Activated T-cell treated with anti-CD3 and anti-CD28 coated beads for 24 hours (primary cell): ENCODE results near the gene BRK1.
A peak's percentile ranks its signal among the peaks of the same experiment; 100 is the strongest.
"Not testable (repeated sequence)": the region's sequence is repeated elsewhere in the genome, so short reads cannot be mapped to it uniquely, and the experiment has no call there.

Experiments
- DNase-seq: peaks from one replicate; pipeline ENCODE4 v3.0.0-alpha.2; 2020; ENCODE audit warnings: low read depth

The BRK1 gene

DNA sequence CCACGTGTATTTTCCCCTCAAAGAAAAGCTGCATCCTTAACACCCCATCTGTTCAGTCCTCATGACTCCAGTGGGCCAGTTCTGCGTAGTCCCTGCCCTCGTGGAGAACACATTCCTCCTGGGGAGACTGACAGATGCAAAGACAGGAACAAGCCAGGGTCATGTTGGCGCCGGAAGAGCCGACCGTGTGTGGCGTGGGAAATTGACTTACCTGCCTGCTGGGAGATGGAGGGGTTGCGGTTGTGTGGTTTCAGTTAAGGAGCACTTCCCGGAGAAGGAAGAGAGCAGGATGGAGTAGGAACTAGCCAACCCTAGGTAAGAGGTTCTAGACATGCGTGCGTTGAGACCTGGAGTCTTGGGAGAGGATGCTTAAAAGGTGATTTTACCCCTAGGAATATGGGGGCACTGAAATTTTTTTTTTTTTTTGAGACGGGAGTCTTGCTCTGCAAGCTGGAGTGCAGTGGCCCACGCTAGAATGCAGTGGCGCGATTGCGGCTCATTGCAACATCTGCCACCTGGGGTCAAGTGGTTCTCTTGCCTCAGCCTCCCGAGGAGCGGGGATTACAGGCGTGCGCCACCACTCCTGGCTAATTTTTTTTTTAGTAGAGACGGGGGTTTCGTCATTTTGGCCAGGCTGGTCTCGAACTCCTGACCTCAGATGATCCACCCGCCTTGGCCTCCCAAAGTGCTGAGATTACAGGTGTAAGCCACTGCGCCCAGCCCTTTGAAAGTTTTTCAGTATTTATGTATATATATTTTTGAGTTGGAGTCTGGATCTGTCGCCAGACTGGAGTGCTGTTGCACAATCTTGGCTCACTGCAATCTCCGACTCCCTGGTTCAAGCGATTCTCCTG, 27.5 kb downstream of the BRK1 start:
- no peak for DNase-seq

DNA sequence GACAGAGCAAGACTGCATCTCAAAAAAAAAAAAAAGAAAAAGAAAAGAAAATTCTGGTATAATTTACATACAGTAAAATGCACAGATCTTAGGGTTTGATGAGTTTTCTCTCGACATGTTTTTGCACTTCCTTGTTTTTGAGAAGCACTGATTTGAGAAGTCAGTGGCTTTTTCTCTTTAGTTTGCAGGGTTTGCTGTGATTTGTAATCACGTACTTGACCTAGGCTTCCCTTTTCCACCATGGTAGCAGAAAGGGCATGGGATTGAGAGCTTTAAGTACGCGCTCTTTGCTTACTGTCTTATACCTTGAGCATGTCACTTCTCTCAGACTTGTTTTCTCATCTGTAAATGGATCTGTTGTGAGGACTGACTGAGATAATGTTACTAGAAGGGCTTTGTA, 30.2 kb downstream of the BRK1 start:
- no peak for DNase-seq

DNA sequence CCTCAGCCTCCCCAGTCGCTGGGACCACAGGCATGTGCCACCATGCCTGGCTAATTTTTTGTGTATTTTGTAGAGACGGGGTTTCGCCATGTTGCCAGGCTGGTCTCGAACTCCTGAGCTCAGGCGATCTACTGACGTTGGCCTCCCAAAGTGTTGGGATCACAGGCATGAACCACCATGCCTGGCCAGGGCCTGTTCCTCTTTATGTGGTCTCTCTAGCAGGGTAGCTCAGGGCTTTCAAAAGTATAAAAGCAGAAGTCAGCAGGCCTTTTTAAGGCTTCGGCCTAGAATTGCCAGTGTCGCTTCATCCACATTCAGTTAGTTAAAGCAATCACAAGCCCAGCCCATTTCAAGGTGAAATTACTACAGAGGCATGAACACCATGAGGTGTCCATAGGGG, 33.8 kb downstream of the BRK1 start:
- no peak for DNase-seq

DNA sequence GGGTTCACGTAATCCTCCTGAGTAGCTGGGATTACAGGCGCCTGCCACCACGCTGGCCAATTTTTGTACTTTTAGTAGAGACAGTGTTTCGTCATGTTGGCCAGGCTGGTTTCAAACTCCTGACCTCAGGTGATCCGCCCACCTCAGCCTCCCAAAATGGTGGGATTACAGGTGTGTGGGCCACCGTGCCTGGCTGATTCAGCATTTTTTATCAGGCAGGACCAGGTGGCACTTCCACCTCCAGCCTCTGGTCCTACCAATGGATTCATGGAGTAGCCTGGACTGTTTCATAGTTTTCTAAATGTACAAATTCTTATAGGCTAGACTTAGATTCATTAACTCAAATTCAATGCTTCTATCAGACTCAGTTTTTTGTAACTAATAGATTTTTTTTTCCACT, 35.5 kb downstream of the BRK1 start:
- DNase-seq, result no peak

DNA sequence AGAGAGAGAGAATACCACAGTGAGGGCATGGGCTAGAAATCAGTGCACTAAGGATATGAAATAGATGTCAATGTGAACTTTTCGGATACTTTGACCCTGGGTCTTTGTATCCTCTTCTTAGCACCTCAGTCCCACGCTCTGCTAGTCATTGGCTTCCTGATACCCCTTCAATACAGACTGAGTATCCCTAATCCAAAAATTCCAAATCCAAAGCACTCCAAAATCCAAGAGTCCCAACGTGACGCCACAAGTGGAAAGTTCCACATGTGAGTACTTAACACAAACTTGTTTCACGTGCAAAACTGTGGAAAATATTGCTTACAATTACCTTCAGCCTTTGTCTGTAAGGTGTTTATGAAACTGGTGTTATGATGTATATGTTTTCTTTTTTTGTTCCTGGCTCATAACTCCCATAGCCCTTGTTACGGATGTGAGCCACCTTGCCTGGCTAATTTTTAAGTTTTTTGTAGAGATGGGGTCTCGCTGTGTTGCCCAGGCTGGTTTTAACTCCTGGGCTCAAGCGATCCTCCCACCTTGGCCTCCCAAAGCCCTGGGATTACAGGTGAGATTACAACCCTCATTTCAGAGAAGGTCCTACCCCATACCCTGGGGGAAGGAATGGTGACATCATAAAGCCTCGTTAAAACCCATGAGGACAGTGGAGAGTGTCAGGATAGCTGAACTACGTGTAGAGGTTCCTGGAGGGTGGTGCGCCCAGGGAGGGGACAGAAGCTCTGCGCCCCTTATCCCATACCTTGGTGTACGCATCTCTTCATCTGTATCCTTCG, 39.1 kb downstream of the BRK1 start:
- DNase-seq, result no peak

DNA sequence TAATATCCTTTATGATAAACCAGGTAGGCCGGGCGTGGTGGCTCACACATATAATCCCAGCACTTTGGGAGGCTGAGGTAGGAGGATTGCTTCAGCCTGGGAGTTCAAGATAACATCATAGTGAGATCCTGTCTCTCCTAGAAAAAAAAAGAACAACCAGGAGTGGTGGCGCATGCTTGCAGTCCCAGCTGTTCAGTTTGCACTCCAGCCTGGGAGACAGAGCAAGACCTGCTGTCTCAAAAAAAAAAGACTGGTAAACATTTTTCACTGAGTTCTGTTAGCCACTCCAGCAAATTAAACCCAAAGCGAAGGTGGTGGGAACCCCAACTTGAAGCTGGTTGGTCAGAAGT, 39.6 kb downstream of the BRK1 start:
- no peak for DNase-seq

DNA sequence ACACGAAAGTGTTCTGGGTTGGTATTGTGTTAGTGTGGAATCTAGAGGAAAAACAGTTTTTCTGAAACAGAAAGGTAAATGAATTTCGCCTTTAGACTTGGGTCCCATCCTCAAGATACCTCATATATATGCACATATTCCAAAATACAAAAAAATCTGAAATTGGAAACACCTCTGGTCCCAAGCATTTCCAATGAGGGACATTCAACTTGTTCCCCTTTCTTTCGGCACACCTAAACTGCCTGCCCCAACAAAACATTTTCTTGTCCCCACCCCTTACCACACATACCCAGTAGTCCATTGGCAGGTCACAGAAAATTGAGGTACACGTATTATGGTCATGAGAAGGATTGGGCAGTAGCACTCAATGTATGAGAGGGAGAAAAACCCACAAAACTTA, 40.2 kb downstream of the BRK1 start:
- no peak for DNase-seq

DNA sequence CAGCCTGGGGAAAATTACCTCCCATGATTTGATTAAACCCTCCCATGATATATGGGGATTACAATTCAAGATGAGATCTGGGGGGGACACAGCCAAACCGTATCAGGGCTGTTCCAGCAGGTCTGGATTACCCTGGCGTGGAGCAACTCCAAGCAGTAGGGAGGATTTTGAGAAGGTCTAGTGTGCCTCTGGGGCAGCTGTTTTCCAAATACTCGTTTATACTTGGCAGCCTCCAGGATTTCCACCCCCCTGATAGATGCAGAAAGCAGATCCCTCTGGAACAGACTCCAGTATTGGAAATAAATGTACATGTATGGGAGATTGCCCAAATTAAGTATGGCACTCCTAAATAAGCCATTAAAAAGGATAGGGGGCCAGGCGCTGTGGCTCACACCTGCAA, 41.6 kb downstream of the BRK1 start:
- DNase-seq, result no peak

DNA sequence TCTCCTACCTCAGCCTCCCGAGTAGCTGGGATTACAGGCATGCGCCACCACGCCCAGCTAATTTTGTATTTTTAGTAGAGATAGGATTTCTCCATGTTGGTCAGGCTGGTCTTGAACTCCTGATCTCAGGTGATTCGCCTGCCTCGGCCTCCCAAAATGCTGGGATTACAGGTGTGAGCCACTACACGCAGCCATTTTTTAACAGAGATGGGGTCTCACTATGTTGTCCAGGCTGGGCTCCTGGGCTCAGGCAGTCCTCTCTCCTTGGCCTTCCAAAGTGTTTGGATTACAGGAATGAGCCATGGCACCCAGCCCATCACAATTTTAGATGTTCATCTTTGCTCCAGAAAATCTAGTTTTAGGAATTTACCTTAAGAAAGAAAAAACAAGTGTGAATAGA, 43.1 kb downstream of the BRK1 start:
- DNase-seq, result not testable (repeated sequence)

DNA sequence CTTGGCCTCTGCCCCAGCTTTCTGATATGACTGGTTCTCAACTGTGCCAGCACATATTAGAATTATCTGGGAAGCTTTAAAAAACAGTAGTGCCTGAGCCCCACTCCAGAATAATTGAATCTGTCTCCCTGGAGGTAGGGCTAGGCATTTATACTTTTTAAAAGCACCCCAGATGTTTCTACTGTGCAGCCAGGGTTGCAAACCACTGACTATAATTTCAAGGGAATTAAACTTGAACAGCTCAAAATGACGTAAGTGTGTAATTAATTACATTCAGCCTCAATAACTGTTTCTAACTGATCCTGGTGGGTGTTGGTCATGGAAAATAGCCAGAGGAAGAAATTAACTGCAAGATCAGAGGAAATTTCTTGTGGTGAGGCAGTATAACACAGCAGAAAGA, 44.9 kb downstream of the BRK1 start:
- DNase-seq, result no peak

DNA sequence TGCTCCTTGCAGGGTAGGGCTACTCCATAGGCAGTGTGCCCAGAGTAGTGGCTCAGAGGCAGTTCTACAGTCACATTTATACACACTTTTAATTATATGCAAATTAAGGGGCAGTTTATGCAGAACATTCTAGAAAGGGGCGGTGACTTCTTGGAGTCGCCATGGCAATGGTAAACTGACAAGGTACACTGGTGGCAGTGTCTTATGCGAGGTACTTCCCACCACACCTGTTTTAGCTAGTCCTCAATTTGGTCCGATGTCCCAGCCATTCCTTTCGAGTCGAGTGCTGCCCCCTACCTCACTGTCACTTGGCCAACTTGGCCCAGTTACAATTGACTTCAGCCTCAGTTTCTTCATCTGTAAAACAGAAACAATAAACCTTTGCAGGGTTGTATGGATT, 45.5 kb downstream of the BRK1 start:
- DNase-seq, result no peak

DNA sequence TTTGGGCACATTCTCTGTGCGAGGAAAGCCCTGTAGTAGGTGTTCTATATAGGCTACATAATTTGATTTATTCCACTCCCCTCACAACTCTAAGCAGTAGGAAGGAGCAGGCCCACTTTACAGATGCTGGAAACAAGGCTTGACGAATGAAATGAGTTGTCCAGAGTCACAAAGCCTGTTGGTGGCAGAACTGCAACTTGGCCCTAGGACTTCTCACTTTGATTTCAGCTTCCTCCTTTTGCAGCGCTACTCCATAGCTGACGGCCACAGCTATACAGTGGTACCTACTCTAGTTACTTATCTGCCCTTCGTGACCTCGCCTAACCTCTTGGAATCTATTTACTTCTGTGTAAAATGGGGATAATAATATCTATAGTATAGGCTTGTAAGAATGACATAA, 46.7 kb downstream of the BRK1 start:
- DNase-seq, result no peak

DNA sequence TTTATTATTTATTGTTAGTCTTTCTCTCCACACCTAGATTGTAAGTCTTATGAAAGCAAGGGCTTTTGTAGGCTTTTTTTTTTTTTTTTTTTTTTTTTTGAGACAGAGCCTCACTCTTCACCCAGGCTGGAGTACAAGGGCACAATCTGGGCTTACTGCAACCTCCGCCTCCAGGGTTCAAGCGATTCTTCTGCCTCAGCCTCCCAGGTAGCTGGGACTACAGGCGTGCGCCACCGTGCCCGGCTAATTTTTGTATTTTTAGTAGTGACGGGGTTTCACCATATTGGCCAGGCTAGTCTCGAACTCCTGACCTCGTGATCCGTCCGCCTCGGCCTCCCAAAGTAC, 48.7 kb downstream of the BRK1 start:
- DNase-seq, result not testable (repeated sequence)

DNA sequence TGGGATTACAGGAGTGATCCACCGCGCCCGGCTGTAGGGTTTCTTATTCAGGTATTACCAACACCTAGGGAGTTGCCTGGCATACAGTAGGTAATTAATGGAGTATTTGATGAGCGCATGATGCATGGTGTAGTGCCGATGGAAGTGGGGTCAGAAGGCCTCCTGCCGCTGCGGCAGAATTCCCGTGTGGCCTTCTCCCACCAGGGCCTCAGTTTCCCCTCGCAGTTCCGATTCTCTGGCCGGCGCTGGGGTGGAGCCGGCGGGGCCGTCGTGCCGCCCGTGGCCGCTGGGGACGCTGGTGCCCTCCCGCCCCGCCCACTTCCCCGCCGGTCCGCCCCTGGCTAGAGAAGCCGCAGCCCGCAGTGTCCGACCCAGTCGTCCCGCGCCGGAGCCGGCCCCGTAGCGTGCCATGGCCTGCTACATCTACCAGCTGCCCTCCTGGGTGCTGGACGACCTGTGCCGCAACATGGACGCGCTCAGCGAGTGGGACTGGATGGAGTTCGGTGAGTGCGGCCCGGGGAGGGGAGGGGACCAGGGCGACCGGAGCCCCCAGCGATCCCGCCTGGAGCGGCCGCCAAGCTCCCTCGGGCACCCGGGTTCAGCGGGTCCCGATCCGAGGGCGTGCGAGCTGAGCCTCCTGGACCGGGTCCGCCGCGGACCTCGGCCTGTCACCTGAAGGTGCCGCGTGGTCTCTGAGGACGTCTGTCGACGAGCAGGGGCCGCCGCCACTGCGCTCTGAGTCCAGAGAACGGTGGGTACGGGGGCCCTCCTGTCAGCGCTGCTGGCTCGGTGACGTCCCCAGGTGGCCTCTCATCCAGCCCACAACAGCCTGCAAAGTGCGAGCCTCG, 49.3 kb downstream of the BRK1 start, which contains the start of gene IRAK2:
Gene IRAK2 (plus strand): TSS at position 374 of the 848 bp plus-strand sequence. CDS start 36 bp downstream, at position 410.
- peak; percentile 35 for DNase-seq

DNA sequence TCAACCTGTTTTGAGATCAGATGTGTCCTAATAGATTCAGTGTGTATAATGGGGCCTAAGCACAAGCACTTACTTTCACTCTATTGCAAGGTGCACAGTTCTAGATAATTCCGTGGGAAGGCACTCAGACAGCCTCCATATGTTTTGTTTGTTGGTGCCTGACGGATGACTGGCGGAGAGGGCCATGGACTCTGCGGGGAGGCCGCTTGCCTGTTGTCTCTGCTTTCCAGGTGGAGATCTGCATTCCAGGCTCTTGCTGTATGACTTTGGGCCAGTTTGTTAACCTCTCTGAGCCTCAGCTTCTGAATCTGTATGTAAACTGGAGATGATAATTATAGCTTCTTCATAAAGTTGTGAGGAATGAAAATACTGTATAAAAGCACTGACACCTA, 50.7 kb downstream of the BRK1 start:
- DNase-seq, result no peak

DNA sequence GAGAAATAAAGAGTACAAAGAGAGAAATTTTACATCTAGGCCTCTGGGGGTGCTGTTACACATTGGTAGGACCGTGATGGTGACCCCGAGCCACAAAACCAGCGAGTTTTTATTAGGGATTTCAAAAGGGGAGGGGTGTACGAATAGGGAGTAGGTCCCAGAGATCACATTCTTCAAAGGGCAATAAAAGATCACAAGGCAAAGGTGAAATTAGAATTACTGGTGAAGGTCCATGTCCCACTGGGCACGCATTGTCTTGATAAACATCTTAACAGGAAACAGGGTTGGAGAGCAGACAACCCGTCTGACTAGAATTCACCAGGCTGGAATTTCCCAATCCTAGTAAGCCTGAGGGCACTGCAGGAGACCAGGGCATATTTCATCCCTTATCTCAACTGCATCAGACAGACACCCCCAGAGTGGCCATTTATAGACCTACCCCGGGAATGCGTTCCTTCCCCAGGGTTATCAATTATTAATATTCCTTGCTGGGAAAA, 53.6 kb downstream of the BRK1 start:
- no peak for DNase-seq

DNA sequence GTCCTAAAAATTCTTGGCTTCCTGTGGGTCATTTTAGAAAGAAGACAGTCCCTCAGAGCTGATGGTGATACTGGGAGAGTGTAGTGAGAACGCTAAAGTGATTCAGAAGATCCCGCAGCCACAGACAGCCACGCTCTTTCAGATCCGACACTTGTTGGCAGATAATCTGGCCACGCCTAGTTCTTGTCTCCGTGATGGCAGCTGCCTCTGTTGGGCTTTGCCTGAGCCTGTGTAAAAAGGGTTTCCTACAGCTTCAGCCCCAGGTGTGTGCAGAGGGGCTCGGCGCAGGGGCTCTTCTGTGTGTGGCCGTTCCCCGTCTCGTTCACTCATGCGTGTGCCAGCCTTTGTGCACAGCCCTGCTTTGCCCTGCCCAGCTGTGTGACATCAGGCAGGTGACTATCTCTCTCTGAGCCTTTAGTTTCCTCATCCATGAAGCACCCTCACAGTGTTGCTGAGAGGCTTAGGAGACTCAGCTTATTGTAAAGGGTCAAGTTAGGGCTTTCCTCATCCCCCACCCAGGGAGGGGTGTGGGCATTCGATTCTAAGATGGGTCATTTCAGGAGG, 55.5 kb downstream of the BRK1 start:
- no peak for DNase-seq

DNA sequence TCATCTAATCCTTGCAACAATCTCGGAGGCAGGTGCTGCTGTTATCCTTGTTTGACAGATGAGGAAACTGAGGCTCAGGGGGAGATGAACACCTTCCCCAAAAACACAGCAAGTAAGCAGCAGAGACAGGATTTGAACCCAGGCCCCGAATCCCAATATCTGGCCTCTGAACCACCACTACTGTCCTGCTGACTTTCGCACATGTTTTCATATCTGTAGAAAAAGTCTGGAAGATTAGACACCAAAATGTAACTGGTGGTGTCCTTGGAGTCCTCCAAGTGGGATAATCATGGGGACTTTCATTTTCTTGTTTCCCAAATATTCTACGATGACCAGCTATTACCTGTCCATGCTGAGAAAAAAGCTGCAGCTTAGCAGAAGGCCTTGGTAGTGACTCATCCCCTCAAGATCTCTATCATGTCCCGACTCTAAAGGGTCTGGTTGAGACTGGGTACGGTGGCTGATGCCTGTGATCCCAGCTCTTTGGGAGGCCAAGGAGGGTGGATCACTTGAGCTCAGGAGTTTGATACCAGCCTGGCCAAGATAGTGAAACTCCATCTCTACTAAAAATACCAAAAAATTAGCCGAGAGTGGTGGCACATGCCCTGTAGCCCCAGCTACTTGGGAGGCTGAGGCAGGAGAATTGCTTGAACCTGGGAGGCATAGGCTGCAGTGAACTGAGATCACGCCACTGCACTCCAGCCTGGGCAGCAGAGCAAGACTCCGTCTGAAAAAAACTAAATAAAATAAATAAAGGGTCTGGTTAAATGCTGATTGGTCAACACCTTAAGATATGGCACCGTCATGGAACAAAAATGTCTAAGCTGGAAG, 57.8 kb downstream of the BRK1 start:
- DNase-seq, result no peak

DNA sequence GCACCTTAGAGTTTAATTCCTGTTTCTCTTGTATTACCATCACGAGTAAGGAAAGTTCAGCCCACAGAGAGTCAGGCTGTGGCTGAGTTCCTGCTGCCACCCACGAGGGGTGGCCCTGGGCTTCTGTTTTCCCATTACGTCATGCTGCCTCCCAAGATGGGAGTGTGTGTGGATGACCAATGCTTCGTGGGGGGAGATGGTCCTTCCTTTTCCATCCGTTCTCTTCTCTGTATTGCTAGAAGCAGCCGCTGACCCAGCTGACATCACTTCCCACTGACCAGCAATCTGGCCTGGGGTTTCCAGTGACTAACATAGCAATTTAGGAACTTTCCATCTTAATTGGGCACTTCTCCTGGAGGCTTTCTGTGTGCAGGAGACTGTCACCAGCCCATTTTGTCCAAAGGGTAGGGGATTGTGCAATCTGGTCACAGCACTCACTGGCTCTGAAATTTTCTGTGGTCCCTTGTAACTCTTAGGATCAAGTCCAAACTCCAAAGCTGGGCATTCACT, 58.5 kb downstream of the BRK1 start:
- no peak for DNase-seq

DNA sequence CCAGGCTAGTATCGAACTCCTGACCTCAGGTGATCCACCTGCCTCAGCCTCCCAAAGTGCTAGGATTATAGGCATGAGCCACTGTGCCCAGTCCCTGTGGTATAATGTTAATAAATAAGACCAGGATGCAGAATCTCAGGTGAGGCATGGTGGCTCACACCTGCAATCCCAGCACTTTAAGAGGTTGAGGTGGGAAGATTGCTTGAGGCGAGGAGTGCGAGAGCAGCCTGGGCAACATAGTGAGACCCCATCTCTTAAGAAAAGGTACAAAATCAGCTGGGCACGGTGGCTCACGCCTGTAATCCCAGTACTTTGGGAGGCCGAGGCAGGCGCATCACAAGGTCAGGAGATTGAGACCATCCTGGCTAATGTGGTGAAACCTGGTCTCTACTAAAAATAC, 59.9 kb downstream of the BRK1 start:
- DNase-seq, result not testable (repeated sequence)

DNA sequence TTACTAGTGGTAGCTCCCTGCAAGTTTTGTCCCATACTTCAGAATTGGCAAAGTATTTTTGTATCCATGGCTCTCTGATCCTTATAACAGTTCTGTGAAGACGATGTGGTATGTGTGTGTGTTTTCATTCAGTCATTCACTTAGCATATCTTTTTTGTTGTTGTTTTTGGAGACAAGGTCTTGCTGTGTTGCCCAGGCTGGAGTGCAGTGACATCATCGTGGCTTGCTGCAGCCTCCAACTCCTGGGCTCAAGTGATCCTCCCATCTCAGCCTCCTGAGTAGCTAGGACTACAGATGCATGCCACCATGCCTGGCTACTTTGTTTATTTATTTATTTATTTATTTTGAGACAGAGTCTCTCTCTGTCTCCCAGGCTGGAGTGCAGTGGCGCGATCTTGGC, 60.7 kb downstream of the BRK1 start:
- not testable (repeated sequence) for DNase-seq
